H1 (cell line): Measurements from ENCODE around the gene THBS3. TPM values are rescaled to one million over a fixed set of nuclear protein-coding genes. Genes with fewer than 3 reads are reported as not detected.
A peak's percentile ranks its signal among the peaks of the same experiment; 100 is the strongest.

ENCODE experiments used
- BACH1 ChIP-seq: IDR thresholded peaks from 2 replicates; pipeline ENCODE4 v1.6.1; 2012; ENCODE audit warnings: low read length, improper control_type of control experiment
- BRCA1 ChIP-seq: IDR thresholded peaks from 2 replicates; pipeline ENCODE4 v1.6.1; 2012; ENCODE audit warnings: low read depth, low read length, improper control_type of control experiment
- CEBPB ChIP-seq: IDR thresholded peaks from 2 replicates; pipeline ENCODE4 v1.6.1; 2012; ENCODE audit warnings: low read depth, low read length
- GTF2F1 ChIP-seq: IDR thresholded peaks from 2 replicates; pipeline ENCODE4 v1.6.1; 2012; ENCODE audit warnings: low read depth, low read length, improper control_type of control experiment, borderline replicate concordance
- KDM1A ChIP-seq: fragments of 200-600, 300-600 bp; sonication (generic); IDR thresholded peaks from 2 replicates; pipeline ENCODE4 v1.7.1; 2016; ENCODE audit warnings: mild to moderate bottlenecking, low read length, borderline replicate concordance
- NANOG ChIP-seq: IDR thresholded peaks from 2 replicates; pipeline ENCODE4 v1.6.1; 2011; ENCODE audit warnings: low read length, low read depth, mild to moderate bottlenecking, inconsistent platforms; ENCODE audit not compliant: insufficient read depth, poor library complexity, severe bottlenecking
- NRF1 ChIP-seq: IDR thresholded peaks from 2 replicates; pipeline ENCODE4 v1.6.1; 2011; ENCODE audit warnings: mild to moderate bottlenecking, low read depth, low read length, improper control_type of control experiment
- POU5F1 ChIP-seq: IDR thresholded peaks from 2 replicates; pipeline ENCODE4 v1.6.1; 2011; ENCODE audit warnings: low read depth, mild to moderate bottlenecking, low read length, moderate library complexity
- RBBP5 ChIP-seq: IDR thresholded peaks from 2 replicates; pipeline ENCODE4 v1.7.1; 2012; ENCODE audit warnings: low read depth, mild to moderate bottlenecking, inconsistent platforms, low read length, moderate library complexity, borderline replicate concordance
- SIN3A ChIP-seq, 2 experiments: IDR thresholded peaks in 1 of 2; conservative IDR thresholded peaks in 1 of 2; 2 replicates each; pipeline ENCODE4 v1.6.1; 2011 to 2012; ENCODE audit warnings: low read length in 2 of 2, improper control_type of control experiment in 1 of 2, low read depth in 1 of 2, mild to moderate bottlenecking in 1 of 2
- SIX5 ChIP-seq: IDR thresholded peaks from 2 replicates; pipeline ENCODE4 v1.6.1; 2011; ENCODE audit warnings: mild to moderate bottlenecking, low read depth, low read length
- SP1 ChIP-seq: IDR thresholded peaks from 2 replicates; pipeline ENCODE4 v1.6.1; 2011; ENCODE audit warnings: low read depth, low read length
- SP4 ChIP-seq: IDR thresholded peaks from 2 replicates; pipeline ENCODE4 v1.6.1; 2012; ENCODE audit warnings: low read length, inconsistent platforms
- TAF7 ChIP-seq: optimal IDR thresholded peaks from 2 replicates; pipeline ENCODE3; 2011; ENCODE audit warnings: low read depth, mild to moderate bottlenecking, inconsistent platforms, low read length, moderate library complexity, borderline replicate concordance
- TBP ChIP-seq: IDR thresholded peaks from 2 replicates; pipeline ENCODE4 v1.6.1; 2011; ENCODE audit warnings: low read depth, low read length, improper control_type of control experiment
- TCF12 ChIP-seq: IDR thresholded peaks from 2 replicates; pipeline ENCODE4 v1.6.1; 2011; ENCODE audit warnings: low read depth, mild to moderate bottlenecking, low read length
- TEAD4 ChIP-seq: IDR thresholded peaks from 2 replicates; pipeline ENCODE4 v1.6.1; 2012; ENCODE audit warnings: low read depth, low read length, inconsistent platforms, mixed read lengths
- ZNF274 ChIP-seq: IDR thresholded peaks from 2 replicates; pipeline ENCODE4 v1.7.0; 2012; ENCODE audit warnings: low read length, borderline replicate concordance; ENCODE audit errors: extremely low read depth
- polyA plus RNA-seq, 7 experiments: library from polyadenylated mRNA; depleted of rRNA in 3 of 7; stranded (reverse) in 5 of 7; unstranded in 2 of 7; fragments of >200 nt in 5 of 7; fragments of 200-250 nt in 2 of 7; gene quantifications; 1 replicate in 5 of 7; 2 replicates in 1 of 7; 4 replicates in 1 of 7; pipeline versions ENCODE4 v1.2.1 to v1.2.3, GENCODE V29; 2011 to 2013; ENCODE audit warnings: missing spikeins in 2 of 7, mixed read lengths in 2 of 7
- total RNA-seq: library from RNA; stranded (reverse); fragmentation: NEBNext Ultra II Directional; extraction: Animal tissue kit (Norgen Biotek cat#: 25700); gene quantifications from 2 replicates; pipeline ENCODE4 v1.2.1, GENCODE V29; 2021

THBS3 gene
- total and polyA plus RNA-seq, 2 of the 8 experiments (the other 6 are each of a cell fraction or from before 2014, with no cell fraction given): 3.0 to 3.5 TPM

- TF ChIP-seq ZNF274: no peak
- peak; percentile 99 for TF ChIP-seq SP4
- no peak for TF ChIP-seq GTF2F1
- TF ChIP-seq CEBPB: peak; percentile 92
- no peak for TF ChIP-seq NRF1
- peak; percentile 58 for TF ChIP-seq NANOG
- no peak for TF ChIP-seq SP1
- no peak for TF ChIP-seq BACH1
- TF ChIP-seq TAF7: no peak
- TF ChIP-seq TEAD4: 0 out of 2 replicates have a peak, but pooled peaks have one; percentile 53
- TF ChIP-seq SIX5: peak; percentile 76
- peak; percentile 99 to 100 for TF ChIP-seq SIN3A (conservative IDR thresholded peaks at IDR 0.05 in 1 of 2, IDR thresholded peaks at IDR 0.05 in 1 of 2; ENCODE audit: low read depth in 1 of 2, low read length in 2 of 2)
- TF ChIP-seq POU5F1: no peak
- no peak for TF ChIP-seq KDM1A
- TF ChIP-seq TBP: peak; percentile 25; the same call in 1 of the 2 replicates
- TF ChIP-seq RBBP5: no peak
- peak; percentile 55; the same call in 1 of the 2 replicates for TF ChIP-seq TCF12
- no peak for TF ChIP-seq BRCA1
These were observed 33.5 kb upstream of the THBS3 start (continued) for GRCh38 chr1:155241069-155241679.
